ENCODE measurements around the gene CHN2. TPM values are rescaled to one million over a fixed set of nuclear protein-coding genes. Genes with fewer than 3 reads are reported as not detected.
"Not testable (repeated sequence)": the region's sequence is repeated elsewhere in the genome, so short reads cannot be mapped to it uniquely, and the experiment has no call there.

CHN2 gene
- total RNA-seq, 1 experiment from 2014 or later, result not detected

- peak; percentile 16 for DNase-seq (ENCODE audit: low read depth)
Observed at GRCh38 chr7:29255906-29256692, 61.5 kb downstream of the CHN2 start.

GRCh38 chr7:29256693-29257002 is 62.1 kb downstream of the CHN2 start:
- no peak for DNase-seq (ENCODE audit: low read depth)

- DNase-seq (ENCODE audit: low read depth), result no peak
Observed at GRCh38 chr7:29258951-29259350, 64.4 kb downstream of the CHN2 start.

GRCh38 chr7:29262191-29262917 is 67.8 kb downstream of the CHN2 start:
- no peak for DNase-seq (ENCODE audit: low read depth)

GRCh38 chr7:29263601-29264207 is 69.1 kb downstream of the CHN2 start:
- DNase-seq (ENCODE audit: low read depth), result not testable (repeated sequence)

- DNase-seq (ENCODE audit: low read depth), result peak; percentile 67
Observed at GRCh38 chr7:29265208-29265923, 70.8 kb downstream of the CHN2 start.

- DNase-seq (ENCODE audit: low read depth), result no peak
Observed at GRCh38 chr7:29269935-29270334, 75.4 kb downstream of the CHN2 start.

GRCh38 chr7:29270594-29271318 is 76.2 kb downstream of the CHN2 start:
- no peak for DNase-seq (ENCODE audit: low read depth)

GRCh38 chr7:29271319-29271658 is 76.7 kb downstream of the CHN2 start:
- no peak for DNase-seq (ENCODE audit: low read depth)

- DNase-seq (ENCODE audit: low read depth), result no peak
Observed at GRCh38 chr7:29272057-29272456, 77.5 kb downstream of the CHN2 start.

GRCh38 chr7:29274146-29275017 is 79.8 kb downstream of the CHN2 start:
- DNase-seq (ENCODE audit: low read depth), result peak; percentile 83

GRCh38 chr7:29275018-29275318 is 80.4 kb downstream of the CHN2 start:
- no peak for DNase-seq (ENCODE audit: low read depth)

GRCh38 chr7:29275493-29275892 is 80.9 kb downstream of the CHN2 start:
- DNase-seq (ENCODE audit: low read depth), result no peak

- no peak for DNase-seq (ENCODE audit: low read depth)
Observed at GRCh38 chr7:29276199-29276598, 81.6 kb downstream of the CHN2 start.

- DNase-seq (ENCODE audit: low read depth), result no peak
Observed at GRCh38 chr7:29276806-29277205, 82.2 kb downstream of the CHN2 start.

GRCh38 chr7:29277436-29278215 is 83.1 kb downstream of the CHN2 start:
- DNase-seq (ENCODE audit: low read depth), result peak; percentile 80

- DNase-seq (ENCODE audit: low read depth), result no peak
Observed at GRCh38 chr7:29278337-29279069, 83.9 kb downstream of the CHN2 start.

- no peak for DNase-seq (ENCODE audit: low read depth)
Observed at GRCh38 chr7:29281782-29282541, 87.4 kb downstream of the CHN2 start.
